Hypothalamus (tissue), 51 donors: ENCODE data around the gene SETBP1.

Experiments
- DNase-seq, 51 donors: peaks; one replicate each; lab custom pipeline; 2025; lab: John Stamatoyannopoulos, UW

The SETBP1 gene

GRCh38 chr18:44917216-44918141 lies 236.8 kb downstream of the SETBP1 start:
- no peak for DNase-seq

GRCh38 chr18:44918142-44918476 lies 237.4 kb downstream of the SETBP1 start:
- DNase-seq, result no peak

GRCh38 chr18:44920441-44920840 lies 239.8 kb downstream of the SETBP1 start:
- no peak for DNase-seq

- no peak for DNase-seq
Observed at GRCh38 chr18:44921974-44922373, 241.3 kb downstream of the SETBP1 start.

- no peak for DNase-seq
Observed at GRCh38 chr18:44922968-44923367, 242.3 kb downstream of the SETBP1 start.

- DNase-seq, result no peak
Observed at GRCh38 chr18:44924785-44925499, 244.3 kb downstream of the SETBP1 start.

GRCh38 chr18:44927127-44927849 lies 246.6 kb downstream of the SETBP1 start:
- DNase-seq, result no peak

- no peak for DNase-seq
Observed at GRCh38 chr18:44934901-44935300, 254.2 kb downstream of the SETBP1 start.

- DNase-seq, result no peak
Observed at GRCh38 chr18:44935455-44935854, 254.8 kb downstream of the SETBP1 start.

GRCh38 chr18:44936485-44936884 lies 255.8 kb downstream of the SETBP1 start:
- no peak for DNase-seq

- no peak for DNase-seq
Observed at GRCh38 chr18:44937960-44938719, 257.5 kb downstream of the SETBP1 start.

- no peak for DNase-seq
Observed at GRCh38 chr18:44938720-44939665, 258.3 kb downstream of the SETBP1 start.

GRCh38 chr18:44941516-44941915 lies 260.8 kb downstream of the SETBP1 start:
- DNase-seq, result no peak

- DNase-seq, result no peak
Observed at GRCh38 chr18:44942073-44942472, 261.4 kb downstream of the SETBP1 start.

GRCh38 chr18:44943311-44943881 lies 262.7 kb downstream of the SETBP1 start:
- no peak for DNase-seq

GRCh38 chr18:44944461-44944860 lies 263.8 kb downstream of the SETBP1 start:
- DNase-seq, result no peak

- DNase-seq, result peak in 1 of 51 donors; percentile 1
Observed at GRCh38 chr18:44945888-44946401, 265.3 kb downstream of the SETBP1 start.

- DNase-seq, result no peak
Observed at GRCh38 chr18:44946529-44947113, 265.9 kb downstream of the SETBP1 start.
